Neural crest cell (in vitro differentiated cells): ENCODE measurements around the gene GNB5. TPM values are rescaled to one million over a fixed set of nuclear protein-coding genes. Genes with fewer than 3 reads are reported as not detected.

Experiments
- DNase-seq: peaks from one replicate; pipeline ENCODE4 v3.0.0; 2021; ENCODE audit warnings: low read depth, mixed read lengths, low spot score
- H3K27ac Mint-ChIP-seq: one replicate; pipeline ENCODE4 v1.8.0; 2021; ENCODE audit warnings: mild to moderate bottlenecking, mixed read lengths; ENCODE audit not compliant: unreplicated experiment
- H3K27me3 Mint-ChIP-seq: 2 replicates; pipeline ENCODE4 v1.8.0; 2021; ENCODE audit warnings: low read depth, mild to moderate bottlenecking, mixed read lengths
- H3K36me3 Mint-ChIP-seq: 2 replicates; pipeline ENCODE4 v1.8.0; 2021; ENCODE audit warnings: low read depth, mild to moderate bottlenecking, mixed read lengths
- H3K4me1 Mint-ChIP-seq: 2 replicates; pipeline ENCODE4 v1.8.0; 2021; ENCODE audit warnings: mixed read lengths
- H3K4me3 Mint-ChIP-seq: one replicate; pipeline ENCODE4 v1.8.0; 2021; ENCODE audit warnings: mild to moderate bottlenecking, mixed read lengths
- H3K9me3 Mint-ChIP-seq: 2 replicates; pipeline ENCODE4 v1.8.0; 2021; ENCODE audit warnings: mixed read lengths
- total RNA-seq: library from RNA; stranded (reverse); gene quantifications from 2 replicates; pipeline ENCODE4 v1.2.1, GENCODE V29; 2021
- TF ChIP-seq, protein P1 (sequence below): fragments of 200-600 bp; sonication (generic); conservative IDR thresholded peaks from 2 replicates; pipeline ENCODE4 v1.5.0; 2021; ENCODE audit warnings: antibody characterized with exemption, mild to moderate bottlenecking

GNB5 gene
- total RNA-seq, 1 donor from 2014 or later = 16.7 TPM

DNA sequence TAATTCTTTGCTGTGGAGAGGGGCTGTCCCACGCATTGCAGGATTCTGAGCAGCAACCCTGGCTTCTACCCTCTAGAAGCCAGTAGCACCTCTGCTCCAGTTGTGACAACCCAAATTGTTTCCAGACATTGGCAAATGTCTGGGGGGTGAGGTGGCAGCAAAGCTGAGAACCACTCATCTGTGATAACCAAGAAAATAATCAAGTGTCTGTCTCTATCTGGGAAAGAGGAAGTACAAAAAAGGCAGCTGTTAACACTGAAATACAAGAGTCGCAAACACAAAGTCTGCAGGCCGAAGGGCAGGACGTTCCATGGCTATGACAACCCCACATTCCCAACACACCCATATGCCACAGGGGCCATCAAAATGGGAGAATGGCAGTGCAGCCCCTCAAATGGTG, 42.2 kb upstream of the GNB5 start:
- Mint-ChIP-seq H3K9me3 (no peaks in the 10 kb centered on the region), H3K27me3 (no peaks in the 10 kb centered on the region), H3K4me1 (peaks cover 18% of the 10 kb centered on the region), H3K27ac (peak overlapping the region; percentile 30), H3K36me3 (no peaks in the 10 kb centered on the region), H3K4me3 (no peak overlapping the region)
- no peak for DNase-seq
- TF ChIP-seq, protein P1, sequence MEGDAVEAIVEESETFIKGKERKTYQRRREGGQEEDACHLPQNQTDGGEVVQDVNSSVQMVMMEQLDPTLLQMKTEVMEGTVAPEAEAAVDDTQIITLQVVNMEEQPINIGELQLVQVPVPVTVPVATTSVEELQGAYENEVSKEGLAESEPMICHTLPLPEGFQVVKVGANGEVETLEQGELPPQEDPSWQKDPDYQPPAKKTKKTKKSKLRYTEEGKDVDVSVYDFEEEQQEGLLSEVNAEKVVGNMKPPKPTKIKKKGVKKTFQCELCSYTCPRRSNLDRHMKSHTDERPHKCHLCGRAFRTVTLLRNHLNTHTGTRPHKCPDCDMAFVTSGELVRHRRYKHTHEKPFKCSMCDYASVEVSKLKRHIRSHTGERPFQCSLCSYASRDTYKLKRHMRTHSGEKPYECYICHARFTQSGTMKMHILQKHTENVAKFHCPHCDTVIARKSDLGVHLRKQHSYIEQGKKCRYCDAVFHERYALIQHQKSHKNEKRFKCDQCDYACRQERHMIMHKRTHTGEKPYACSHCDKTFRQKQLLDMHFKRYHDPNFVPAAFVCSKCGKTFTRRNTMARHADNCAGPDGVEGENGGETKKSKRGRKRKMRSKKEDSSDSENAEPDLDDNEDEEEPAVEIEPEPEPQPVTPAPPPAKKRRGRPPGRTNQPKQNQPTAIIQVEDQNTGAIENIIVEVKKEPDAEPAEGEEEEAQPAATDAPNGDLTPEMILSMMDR = no peak

DNA sequence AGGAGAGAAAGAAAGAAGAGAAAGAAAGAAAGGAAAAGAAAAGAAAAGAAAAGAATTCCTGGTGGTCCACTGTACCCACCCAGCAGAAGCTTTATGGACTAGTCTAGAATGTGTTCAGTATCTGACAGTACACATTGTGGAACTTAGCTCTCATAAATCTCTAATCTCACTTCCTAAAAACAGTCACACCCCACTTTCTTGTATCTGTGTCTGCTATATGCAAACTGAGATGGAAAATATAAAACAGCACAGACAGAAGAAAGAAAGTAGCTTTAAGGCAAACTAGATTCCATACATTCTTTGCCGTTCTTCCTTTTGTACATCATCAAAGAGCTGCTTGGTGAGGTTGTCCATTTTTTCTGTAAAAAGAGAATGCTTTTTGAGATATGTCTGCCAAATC, 41.1 kb upstream of the GNB5 start:
- DNase-seq = no peak
- H3K27me3 Mint-ChIP-seq = no peaks in the 10 kb centered on the region
- TF ChIP-seq, protein P1 = no peak
- H3K27ac Mint-ChIP-seq = no peak overlapping the region
- no peak overlapping the region for H3K4me3 Mint-ChIP-seq
- H3K9me3 Mint-ChIP-seq = no peaks in the 10 kb centered on the region
- H3K4me1 Mint-ChIP-seq = peaks cover 21% of the 10 kb centered on the region
- H3K36me3 Mint-ChIP-seq = no peaks in the 10 kb centered on the region

DNA sequence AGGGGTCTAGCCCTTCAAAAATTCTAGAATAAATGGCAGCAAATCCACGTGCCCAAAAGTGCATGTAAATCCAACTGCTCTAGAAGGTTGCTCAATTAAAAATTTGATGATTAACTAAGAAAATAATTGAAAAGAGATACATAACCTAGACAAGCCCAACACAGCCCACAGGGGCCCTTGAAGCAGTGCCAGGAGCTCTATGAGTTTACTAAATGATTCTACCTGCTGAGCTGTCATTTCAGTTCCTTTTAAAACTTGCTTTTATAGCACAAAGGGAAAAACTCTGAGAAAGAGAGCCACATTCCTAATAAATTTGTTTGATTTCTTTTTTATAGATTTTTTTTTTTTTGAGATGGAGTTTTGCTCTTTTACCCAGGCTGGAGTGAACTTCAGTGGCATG, 38.9 kb upstream of the GNB5 start:
- no peak for DNase-seq
- TF ChIP-seq, protein P1 = no peak
- Mint-ChIP-seq H3K36me3 (no peaks in the 10 kb centered on the region), H3K9me3 (no peaks in the 10 kb centered on the region), H3K27me3 (no peaks in the 10 kb centered on the region), H3K4me3 (no peak overlapping the region), H3K4me1 (peaks cover 23% of the 10 kb centered on the region), H3K27ac (no peak overlapping the region)

DNA sequence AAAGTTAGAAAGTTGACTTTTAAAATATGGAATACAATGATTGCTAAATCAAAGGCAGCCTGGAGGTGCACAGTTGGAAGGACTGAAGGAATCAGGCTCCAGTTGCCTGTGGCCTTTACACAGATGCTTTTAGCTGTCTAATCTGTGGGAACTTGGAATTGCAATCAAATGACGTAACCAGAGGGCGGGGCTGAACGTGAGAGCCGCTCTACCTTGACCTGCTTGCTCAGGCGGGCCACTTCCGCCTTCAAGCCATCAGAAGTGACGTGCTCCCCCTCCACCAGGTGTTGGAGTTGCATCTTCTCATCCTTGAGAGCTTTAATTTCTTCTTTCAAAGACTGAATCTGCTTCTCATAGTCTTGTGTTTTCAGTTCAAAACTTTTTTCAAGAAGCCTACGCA, 37.7 kb upstream of the GNB5 start:
- TF ChIP-seq, protein P1 = no peak
- no peak for DNase-seq
- no peaks in the 10 kb centered on the region for H3K27me3 Mint-ChIP-seq
- H3K4me3 Mint-ChIP-seq = no peak overlapping the region
- H3K4me1 Mint-ChIP-seq = peaks cover 23% of the 10 kb centered on the region
- no peaks in the 10 kb centered on the region for H3K36me3 Mint-ChIP-seq
- no peaks in the 10 kb centered on the region for H3K9me3 Mint-ChIP-seq
- no peak overlapping the region for H3K27ac Mint-ChIP-seq

DNA sequence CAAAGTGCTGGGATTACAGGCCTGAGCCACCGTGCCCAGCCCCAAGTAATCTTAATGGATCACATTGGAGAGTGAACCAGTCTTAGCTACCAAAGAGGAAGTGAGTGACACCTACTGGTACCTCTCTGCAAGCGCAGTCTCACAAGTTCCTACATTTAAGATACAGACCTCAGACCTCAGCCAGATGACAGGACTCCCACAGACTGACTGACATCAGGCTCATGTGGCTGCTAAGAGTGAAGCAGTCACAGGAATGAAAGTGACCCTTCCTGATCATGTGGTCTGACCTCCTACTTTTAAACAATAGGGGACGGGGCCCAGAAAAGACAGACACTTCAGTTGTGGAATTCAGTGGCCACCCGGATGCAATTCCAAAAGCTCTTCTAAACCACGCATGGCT, 36.3 kb upstream of the GNB5 start:
- TF ChIP-seq, protein P1 = peak; percentile 80
- H3K27ac Mint-ChIP-seq = peak overlapping the region; percentile 90
- peak; percentile 48 for DNase-seq
- H3K27me3 Mint-ChIP-seq = no peaks in the 10 kb centered on the region
- no peak overlapping the region for H3K4me3 Mint-ChIP-seq
- H3K4me1 Mint-ChIP-seq = peaks cover 15% of the 10 kb centered on the region
- no peaks in the 10 kb centered on the region for H3K9me3 Mint-ChIP-seq
- no peaks in the 10 kb centered on the region for H3K36me3 Mint-ChIP-seq

DNA sequence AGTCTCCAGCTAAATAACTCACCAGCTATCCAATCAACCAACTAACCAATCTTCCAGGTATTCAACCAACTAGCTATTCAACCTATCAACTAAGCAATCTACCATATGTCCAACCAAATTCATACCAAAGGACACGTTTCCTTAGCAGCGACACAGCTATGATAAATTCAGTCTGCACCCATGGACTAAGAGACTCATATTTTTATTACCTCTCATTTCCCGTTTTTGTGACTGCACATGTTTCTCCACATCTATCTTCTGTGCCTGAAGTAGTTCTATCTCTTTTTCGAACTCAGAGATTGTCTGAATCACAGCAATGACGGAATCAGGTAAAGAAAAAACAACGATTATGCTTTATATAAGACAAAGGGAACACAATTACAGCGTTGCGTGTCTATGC, 34.0 kb upstream of the GNB5 start:
- TF ChIP-seq, protein P1 = no peak
- H3K36me3 Mint-ChIP-seq = no peaks in the 10 kb centered on the region
- H3K9me3 Mint-ChIP-seq = no peaks in the 10 kb centered on the region
- no peaks in the 10 kb centered on the region for H3K27me3 Mint-ChIP-seq
- H3K27ac Mint-ChIP-seq = no peak overlapping the region
- DNase-seq = no peak
- H3K4me3 Mint-ChIP-seq = no peak overlapping the region
- peaks cover 5% of the 10 kb centered on the region for H3K4me1 Mint-ChIP-seq
